Panc1 (cell line): ENCODE results near the gene FRMD4A.

Experiments used
- CTCF ChIP-seq: fragments of 450-650 bp; IDR thresholded peaks from 2 replicates; pipeline ENCODE4 v1.5.1; 2017; ENCODE audit warnings: mild to moderate bottlenecking
- POLR2AphosphoS5 ChIP-seq: IDR thresholded peaks from 2 replicates; pipeline ENCODE4 v1.6.1; 2012; ENCODE audit warnings: mild to moderate bottlenecking, low read depth, low read length, moderate library complexity
- REST ChIP-seq, 2 experiments: IDR thresholded peaks; 2 replicates each; pipeline ENCODE4 v1.6.1; 2011 to 2012; ENCODE audit warnings: low read depth in 2 of 2, control low read depth in 1 of 2, low read length in 1 of 2, mild to moderate bottlenecking in 1 of 2, moderate library complexity in 1 of 2; ENCODE audit not compliant: insufficient read depth in 1 of 2
- SIN3A ChIP-seq: IDR thresholded peaks from 2 replicates; pipeline ENCODE4 v1.6.1; 2012; ENCODE audit warnings: low read depth, mild to moderate bottlenecking, low read length, moderate library complexity, borderline replicate concordance; ENCODE audit not compliant: insufficient read depth
- TCF7L2 ChIP-seq: IDR thresholded peaks from 2 replicates; pipeline ENCODE4 v1.6.1; 2011; ENCODE audit warnings: mild to moderate bottlenecking, low read depth, low read length, inconsistent platforms

- TF ChIP-seq CTCF (no peak), REST (IDR thresholded peaks at IDR 0.05; ENCODE audit: insufficient read depth in 1 of 2, low read depth in 2 of 2, low read length in 1 of 2) (no peak), POLR2AphosphoS5 (no peak), SIN3A (no peak), TCF7L2 (no peak)
Observed at GRCh38 chr10:14153570-14154055, 177.1 kb downstream of the FRMD4A start.
